Measurements from ENCODE around the gene DYNC1LI2.

Gene DYNC1LI2

DNA sequence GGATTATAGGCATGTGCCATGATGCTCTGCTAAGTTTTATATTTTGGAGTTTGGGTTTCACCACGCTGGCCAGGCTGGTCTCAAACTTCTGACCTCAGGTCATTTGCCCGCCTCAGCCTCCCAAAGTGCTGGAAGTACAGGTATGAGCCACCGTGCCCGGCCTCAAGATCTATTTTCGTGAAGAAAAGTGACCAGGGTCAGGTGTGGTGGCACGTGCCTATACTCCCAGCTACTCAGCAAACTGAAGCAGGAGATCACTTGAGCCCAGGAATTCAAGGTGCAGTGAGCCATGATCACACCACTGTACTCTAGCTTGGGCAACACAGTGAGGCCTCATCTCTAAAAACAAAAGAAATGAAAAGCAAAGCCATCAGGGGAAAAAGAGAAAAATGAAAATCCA lies 73.6 kb downstream of the DYNC1LI2 start:
- H3K27me3 ChIP-seq (ENCODE audit: insufficient read depth, low read length) = no peaks in the 10 kb centered on the region
- no peaks in the 10 kb centered on the region for H3K79me2 ChIP-seq (ENCODE audit: control insufficient read depth, insufficient read depth, low read length, poor library complexity)
- no peaks in the 10 kb centered on the region for H3K9me3 ChIP-seq (ENCODE audit: insufficient read depth, low read depth, low read length)
- no peak overlapping the region for H3K4me2 ChIP-seq (ENCODE audit: low read length)
- H2AK5ac ChIP-seq (ENCODE audit: low read length) = no peak overlapping the region
- no peaks in the 10 kb centered on the region for H3K79me1 ChIP-seq (ENCODE audit: low read length)
- H4K8ac ChIP-seq (ENCODE audit: low read depth, low read length) = no peak overlapping the region
- H2BK120ac ChIP-seq (ENCODE audit: insufficient read depth, low read length, poor library complexity) = no peak overlapping the region
- H3K9ac ChIP-seq (ENCODE audit: low read length) = no peak overlapping the region
- H3K18ac ChIP-seq (ENCODE audit: low read length) = no peak overlapping the region
- H3K14ac ChIP-seq (ENCODE audit: low read length) = no peak overlapping the region
- no peak overlapping the region for H2BK12ac ChIP-seq (ENCODE audit: low read length)
- H3K4ac ChIP-seq (ENCODE audit: low read depth, low read length) = no peak overlapping the region
- WGBS (ENCODE audit: extremely low coverage, insufficient coverage, insufficient read length) = no CpG with 5 or more reads among the region's 6 CpGs
- no peak overlapping the region for H2BK5ac ChIP-seq (ENCODE audit: low read depth, low read length, poor library complexity)
- no peak overlapping the region for H3K27ac ChIP-seq (ENCODE audit: low read depth, low read length)
- no peak overlapping the region for H4K91ac ChIP-seq (ENCODE audit: low read depth, low read length)
- H3K4me3 ChIP-seq (ENCODE audit: low read depth, low read length) = no peak overlapping the region
- H3K23ac ChIP-seq (ENCODE audit: low read length) = no peak overlapping the region
- H3K4me1 ChIP-seq (ENCODE audit: control insufficient read depth in 1 of 2, insufficient read depth in 2 of 2, low read length in 2 of 2) = peaks cover 2% of the 10 kb centered on the region in 2 experiments
- peaks cover 4 to 5% of the 10 kb centered on the region in 2 experiments for H3K36me3 ChIP-seq (ENCODE audit: control insufficient read depth in 1 of 2, insufficient read depth in 2 of 2, low read length in 2 of 2)
- DNase-seq = no peak
- H4K12ac ChIP-seq (ENCODE audit: low read depth, low read length) = no peak overlapping the region
- H2AFZ ChIP-seq (ENCODE audit: insufficient read depth, low read length, poor library complexity) = no peak overlapping the region

DNA sequence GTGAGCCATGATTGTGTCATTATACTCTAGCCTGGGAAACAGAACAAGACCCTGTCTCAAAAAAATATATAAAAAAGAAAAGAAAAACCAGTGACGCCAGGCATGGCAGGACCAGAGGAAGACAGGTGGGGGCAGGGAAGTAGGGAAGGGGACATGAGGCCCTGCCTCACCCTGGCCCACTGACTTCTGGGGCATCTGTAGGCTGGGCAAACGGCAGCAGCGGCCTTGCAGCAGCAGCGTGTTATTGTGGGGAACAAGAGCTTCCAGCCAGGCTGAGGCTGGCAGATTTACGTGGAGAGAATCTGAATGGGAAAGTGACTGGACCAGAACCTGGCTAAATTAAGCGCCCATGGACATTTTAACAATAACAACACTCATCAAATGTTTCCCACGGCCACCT lies 74.2 kb downstream of the DYNC1LI2 start:
- H3K36me3 ChIP-seq (ENCODE audit: control insufficient read depth in 1 of 2, insufficient read depth in 2 of 2, low read length in 2 of 2) = peaks cover 4 to 5% of the 10 kb centered on the region in 2 experiments
- WGBS (ENCODE audit: extremely low coverage, insufficient coverage, insufficient read length) = no CpG with 5 or more reads among the region's 7 CpGs
- no peak overlapping the region for H2BK12ac ChIP-seq (ENCODE audit: low read length)

DNA sequence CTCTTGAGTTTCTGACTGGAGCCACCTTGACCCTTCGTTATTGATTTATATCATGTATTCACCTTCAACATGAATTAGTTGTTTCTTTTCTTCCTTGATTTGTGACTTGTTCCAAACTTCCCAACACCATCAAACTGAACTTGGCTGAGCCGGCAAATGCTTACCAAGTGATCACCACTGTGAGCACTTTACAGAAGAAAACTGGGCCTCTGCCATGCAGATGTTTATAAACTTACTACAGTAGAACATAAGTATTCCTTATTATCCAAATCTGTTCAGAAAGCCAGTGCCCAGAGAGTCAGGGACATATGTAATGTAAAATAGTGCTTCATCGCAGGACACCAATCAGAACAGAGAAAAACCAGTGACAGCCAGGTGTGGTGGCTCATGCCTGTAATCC lies 74.8 kb downstream of the DYNC1LI2 start:
- no CpG with 5 or more reads among the region's 3 CpGs for WGBS (ENCODE audit: extremely low coverage, insufficient coverage, insufficient read length)
- H4K12ac ChIP-seq (ENCODE audit: low read depth, low read length) = no peak overlapping the region
- H3K18ac ChIP-seq (ENCODE audit: low read length) = no peak overlapping the region
- no peak overlapping the region for H3K14ac ChIP-seq (ENCODE audit: low read length)
- no peak overlapping the region for H4K91ac ChIP-seq (ENCODE audit: low read depth, low read length)
- H3K27ac ChIP-seq (ENCODE audit: low read depth, low read length) = no peak overlapping the region
- H3K4ac ChIP-seq (ENCODE audit: low read depth, low read length) = no peak overlapping the region
- H3K4me1 ChIP-seq (ENCODE audit: control insufficient read depth in 1 of 2, insufficient read depth in 2 of 2, low read length in 2 of 2) = peaks cover 2% of the 10 kb centered on the region in 2 experiments
- no peak overlapping the region for H2BK120ac ChIP-seq (ENCODE audit: insufficient read depth, low read length, poor library complexity)
- H3K23ac ChIP-seq (ENCODE audit: low read length) = no peak overlapping the region
- H3K4me3 ChIP-seq (ENCODE audit: low read depth, low read length) = no peak overlapping the region
- H2AK5ac ChIP-seq (ENCODE audit: low read length) = no peak overlapping the region
- H3K36me3 ChIP-seq (ENCODE audit: control insufficient read depth in 1 of 2, insufficient read depth in 2 of 2, low read length in 2 of 2) = peaks cover 4 to 5% of the 10 kb centered on the region in 2 experiments
- no peak for DNase-seq
- H3K79me2 ChIP-seq (ENCODE audit: control insufficient read depth, insufficient read depth, low read length, poor library complexity) = no peaks in the 10 kb centered on the region
- H3K9me3 ChIP-seq (ENCODE audit: insufficient read depth, low read depth, low read length) = no peaks in the 10 kb centered on the region
- no peak overlapping the region for H4K8ac ChIP-seq (ENCODE audit: low read depth, low read length)
- H3K4me2 ChIP-seq (ENCODE audit: low read length) = no peak overlapping the region
- H2BK5ac ChIP-seq (ENCODE audit: low read depth, low read length, poor library complexity) = no peak overlapping the region
- no peak overlapping the region for H2AFZ ChIP-seq (ENCODE audit: insufficient read depth, low read length, poor library complexity)
- H2BK12ac ChIP-seq (ENCODE audit: low read length) = no peak overlapping the region
- no peaks in the 10 kb centered on the region for H3K79me1 ChIP-seq (ENCODE audit: low read length)
- H3K9ac ChIP-seq (ENCODE audit: low read length) = no peak overlapping the region
- H3K27me3 ChIP-seq (ENCODE audit: insufficient read depth, low read length) = no peaks in the 10 kb centered on the region

More for the DNA sequence above, 74.2 kb downstream of the DYNC1LI2 start:
- H3K27me3 ChIP-seq (ENCODE audit: insufficient read depth, low read length) = no peaks in the 10 kb centered on the region
- H2AFZ ChIP-seq (ENCODE audit: insufficient read depth, low read length, poor library complexity) = no peak overlapping the region
- no peaks in the 10 kb centered on the region for H3K9me3 ChIP-seq (ENCODE audit: insufficient read depth, low read depth, low read length)
- H3K9ac ChIP-seq (ENCODE audit: low read length) = no peak overlapping the region
- H3K23ac ChIP-seq (ENCODE audit: low read length) = no peak overlapping the region
- no peak for DNase-seq
- no peak overlapping the region for H4K12ac ChIP-seq (ENCODE audit: low read depth, low read length)
- H2BK5ac ChIP-seq (ENCODE audit: low read depth, low read length, poor library complexity) = no peak overlapping the region
- H3K4me3 ChIP-seq (ENCODE audit: low read depth, low read length) = no peak overlapping the region
- H2BK120ac ChIP-seq (ENCODE audit: insufficient read depth, low read length, poor library complexity) = no peak overlapping the region
- no peaks in the 10 kb centered on the region for H3K79me1 ChIP-seq (ENCODE audit: low read length)
- H4K91ac ChIP-seq (ENCODE audit: low read depth, low read length) = no peak overlapping the region
- no peak overlapping the region for H3K14ac ChIP-seq (ENCODE audit: low read length)
- H3K18ac ChIP-seq (ENCODE audit: low read length) = no peak overlapping the region
- peaks cover 2% of the 10 kb centered on the region in 2 experiments for H3K4me1 ChIP-seq (ENCODE audit: control insufficient read depth in 1 of 2, insufficient read depth in 2 of 2, low read length in 2 of 2)
- H3K4ac ChIP-seq (ENCODE audit: low read depth, low read length) = peak overlapping the region; percentile 41
- no peak overlapping the region for H2AK5ac ChIP-seq (ENCODE audit: low read length)
- H3K79me2 ChIP-seq (ENCODE audit: control insufficient read depth, insufficient read depth, low read length, poor library complexity) = no peaks in the 10 kb centered on the region
- no peak overlapping the region for H4K8ac ChIP-seq (ENCODE audit: low read depth, low read length)
- no peak overlapping the region for H3K4me2 ChIP-seq (ENCODE audit: low read length)
- H3K27ac ChIP-seq (ENCODE audit: low read depth, low read length) = no peak overlapping the region

DNA sequence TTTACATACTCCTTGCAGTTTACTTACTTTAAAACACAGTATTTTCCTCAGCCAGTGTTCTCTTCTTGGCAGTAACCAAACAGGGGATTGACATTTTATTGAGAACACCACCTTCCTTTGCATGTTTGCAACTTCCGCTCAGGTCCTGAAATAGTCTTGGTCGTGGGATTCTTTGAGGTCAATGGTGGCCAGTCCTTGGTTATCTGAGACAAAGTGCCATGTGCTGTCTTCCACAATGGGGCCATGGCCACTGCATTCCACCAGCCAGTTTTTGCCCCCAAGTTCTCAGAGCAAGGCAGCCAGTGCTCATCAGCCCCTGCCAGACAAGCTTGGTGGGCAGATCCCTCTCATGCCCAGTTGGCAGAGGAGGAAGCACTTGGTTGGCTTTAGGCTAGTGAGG lies 77.7 kb downstream of the DYNC1LI2 start:
- no peaks in the 10 kb centered on the region for H3K79me2 ChIP-seq (ENCODE audit: control insufficient read depth, insufficient read depth, low read length, poor library complexity)
- DNase-seq = no peak

More for the DNA sequence above, 77.7 kb downstream of the DYNC1LI2 start:
- H3K4me1 ChIP-seq (ENCODE audit: control insufficient read depth in 1 of 2, insufficient read depth in 2 of 2, low read length in 2 of 2) = peaks cover 2% of the 10 kb centered on the region in 2 experiments
- H3K9ac ChIP-seq (ENCODE audit: low read length) = no peak overlapping the region
- H2BK120ac ChIP-seq (ENCODE audit: insufficient read depth, low read length, poor library complexity) = no peak overlapping the region
- H2BK5ac ChIP-seq (ENCODE audit: low read depth, low read length, poor library complexity) = no peak overlapping the region
- H2AK5ac ChIP-seq (ENCODE audit: low read length) = no peak overlapping the region
- H4K12ac ChIP-seq (ENCODE audit: low read depth, low read length) = no peak overlapping the region
- peak overlapping the region; percentile 39 for H3K18ac ChIP-seq (ENCODE audit: low read length)
- no peak overlapping the region for H4K8ac ChIP-seq (ENCODE audit: low read depth, low read length)
- no peak overlapping the region for H4K91ac ChIP-seq (ENCODE audit: low read depth, low read length)
- no peak overlapping the region for H3K27ac ChIP-seq (ENCODE audit: low read depth, low read length)
- no peak overlapping the region for H3K4me2 ChIP-seq (ENCODE audit: low read length)
- no peak overlapping the region for H3K4ac ChIP-seq (ENCODE audit: low read depth, low read length)
- H3K4me3 ChIP-seq (ENCODE audit: low read depth, low read length) = no peak overlapping the region
- WGBS (ENCODE audit: extremely low coverage, insufficient coverage, insufficient read length) = no CpG with 5 or more reads among the region's 2 CpGs
- H3K9me3 ChIP-seq (ENCODE audit: insufficient read depth, low read depth, low read length) = no peaks in the 10 kb centered on the region
- no peaks in the 10 kb centered on the region for H3K27me3 ChIP-seq (ENCODE audit: insufficient read depth, low read length)
- no peak overlapping the region for H3K23ac ChIP-seq (ENCODE audit: low read length)
- peaks cover 3 to 5% of the 10 kb centered on the region in 2 experiments for H3K36me3 ChIP-seq (ENCODE audit: control insufficient read depth in 1 of 2, insufficient read depth in 2 of 2, low read length in 2 of 2)
- no peak overlapping the region for H2AFZ ChIP-seq (ENCODE audit: insufficient read depth, low read length, poor library complexity)
- no peaks in the 10 kb centered on the region for H3K79me1 ChIP-seq (ENCODE audit: low read length)
- peak overlapping the region; percentile 47 for H3K14ac ChIP-seq (ENCODE audit: low read length)
- no peak overlapping the region for H2BK12ac ChIP-seq (ENCODE audit: low read length)

Data from trophoblast cell (in vitro differentiated cells and primary cell).